ENCODE data around the gene ZNF827.

ZNF827 gene

GRCh38 chr4:145825255-145825654 lies 113.4 kb downstream of the ZNF827 start:
- H3K4me3 ChIP-seq (ENCODE audit: insufficient read length, low read depth): no peak overlapping the region
- no peaks in the 10 kb centered on the region for H3K27me3 ChIP-seq (ENCODE audit: insufficient read depth, insufficient read length)
- H3K9ac ChIP-seq (ENCODE audit: insufficient read length, low read depth): no peak overlapping the region
- no peak for DNase-seq (ENCODE audit: low read depth, low spot score)
- H3K36me3 ChIP-seq (ENCODE audit: insufficient read depth, insufficient read length, low read length): peaks cover 37% of the 10 kb centered on the region
- no peak for TF ChIP-seq ZNF274 (IDR thresholded peaks at IDR 0.05; ENCODE audit: low read depth, low read length)
- no peak for TF ChIP-seq YY1 (IDR thresholded peaks at IDR 0.05; ENCODE audit: insufficient read depth, insufficient read length)
- no peak for TF ChIP-seq SUZ12 (IDR thresholded peaks at IDR 0.05; ENCODE audit: extremely low read depth, insufficient read depth, insufficient read length)
- H3K4me1 ChIP-seq (ENCODE audit: insufficient read depth, insufficient read length): peaks cover 6% of the 10 kb centered on the region
- no peaks in the 10 kb centered on the region for H3K9me3 ChIP-seq (ENCODE audit: insufficient read depth, low read length)

GRCh38 chr4:145824463-145824862 lies 114.2 kb downstream of the ZNF827 start:
- Histone ChIP-seq H3K4me3 (ENCODE audit: insufficient read length, low read depth) (no peak overlapping the region), H3K36me3 (ENCODE audit: insufficient read depth, insufficient read length, low read length) (peaks cover 40% of the 10 kb centered on the region), H3K27me3 (ENCODE audit: insufficient read depth, insufficient read length) (no peaks in the 10 kb centered on the region), H3K9me3 (ENCODE audit: insufficient read depth, low read length) (no peaks in the 10 kb centered on the region), H3K4me1 (ENCODE audit: insufficient read depth, insufficient read length) (peaks cover 6% of the 10 kb centered on the region), H3K9ac (ENCODE audit: insufficient read length, low read depth) (no peak overlapping the region)
- DNase-seq (ENCODE audit: low read depth, low spot score): no peak
- TF ChIP-seq ZNF274 (IDR thresholded peaks at IDR 0.05; ENCODE audit: low read depth, low read length) (no peak), YY1 (IDR thresholded peaks at IDR 0.05; ENCODE audit: insufficient read depth, insufficient read length) (no peak), SUZ12 (IDR thresholded peaks at IDR 0.05; ENCODE audit: extremely low read depth, insufficient read depth, insufficient read length) (no peak)

- TF ChIP-seq SUZ12 (IDR thresholded peaks at IDR 0.05; ENCODE audit: extremely low read depth, insufficient read depth, insufficient read length) (no peak), ZNF274 (IDR thresholded peaks at IDR 0.05; ENCODE audit: low read depth, low read length) (no peak), YY1 (IDR thresholded peaks at IDR 0.05; ENCODE audit: insufficient read depth, insufficient read length) (no peak)
These were observed 114.9 kb downstream of the ZNF827 start for GRCh38 chr4:145823743-145824142.

GRCh38 chr4:145822581-145822980 lies 116.0 kb downstream of the ZNF827 start:
- H3K27me3 ChIP-seq (ENCODE audit: insufficient read depth, insufficient read length): no peaks in the 10 kb centered on the region
- H3K9ac ChIP-seq (ENCODE audit: insufficient read length, low read depth): no peak overlapping the region
- no peaks in the 10 kb centered on the region for H3K9me3 ChIP-seq (ENCODE audit: insufficient read depth, low read length)
- no peak for DNase-seq (ENCODE audit: low read depth, low spot score)
- H3K4me1 ChIP-seq (ENCODE audit: insufficient read depth, insufficient read length): peaks cover 6% of the 10 kb centered on the region
- H3K36me3 ChIP-seq (ENCODE audit: insufficient read depth, insufficient read length, low read length): peaks cover 35% of the 10 kb centered on the region
- no peak overlapping the region for H3K4me3 ChIP-seq (ENCODE audit: insufficient read length, low read depth)
- no peak for TF ChIP-seq YY1 (IDR thresholded peaks at IDR 0.05; ENCODE audit: insufficient read depth, insufficient read length)
- TF ChIP-seq ZNF274 (IDR thresholded peaks at IDR 0.05; ENCODE audit: low read depth, low read length): no peak
- TF ChIP-seq SUZ12 (IDR thresholded peaks at IDR 0.05; ENCODE audit: extremely low read depth, insufficient read depth, insufficient read length): no peak

More at GRCh38 chr4:145823743-145824142, 114.9 kb downstream of the ZNF827 start:
- no peaks in the 10 kb centered on the region for H3K27me3 ChIP-seq (ENCODE audit: insufficient read depth, insufficient read length)
- DNase-seq (ENCODE audit: low read depth, low spot score): no peak
- H3K9me3 ChIP-seq (ENCODE audit: insufficient read depth, low read length): no peaks in the 10 kb centered on the region
- peaks cover 39% of the 10 kb centered on the region for H3K36me3 ChIP-seq (ENCODE audit: insufficient read depth, insufficient read length, low read length)
- no peak overlapping the region for H3K9ac ChIP-seq (ENCODE audit: insufficient read length, low read depth)
- no peak overlapping the region for H3K4me3 ChIP-seq (ENCODE audit: insufficient read length, low read depth)
- H3K4me1 ChIP-seq (ENCODE audit: insufficient read depth, insufficient read length): peaks cover 6% of the 10 kb centered on the region

- Histone ChIP-seq H3K36me3 (ENCODE audit: insufficient read depth, insufficient read length, low read length) (peaks cover 36% of the 10 kb centered on the region), H3K27me3 (ENCODE audit: insufficient read depth, insufficient read length) (no peaks in the 10 kb centered on the region), H3K9me3 (ENCODE audit: insufficient read depth, low read length) (no peaks in the 10 kb centered on the region), H3K9ac (ENCODE audit: insufficient read length, low read depth) (no peak overlapping the region), H3K4me3 (ENCODE audit: insufficient read length, low read depth) (no peak overlapping the region), H3K4me1 (ENCODE audit: insufficient read depth, insufficient read length) (peaks cover 6% of the 10 kb centered on the region)
- TF ChIP-seq SUZ12 (IDR thresholded peaks at IDR 0.05; ENCODE audit: extremely low read depth, insufficient read depth, insufficient read length) (no peak), ZNF274 (IDR thresholded peaks at IDR 0.05; ENCODE audit: low read depth, low read length) (no peak), YY1 (IDR thresholded peaks at IDR 0.05; ENCODE audit: insufficient read depth, insufficient read length) (no peak)
- DNase-seq (ENCODE audit: low read depth, low spot score): no peak
These were observed 116.4 kb downstream of the ZNF827 start for GRCh38 chr4:145822181-145822580.

- Histone ChIP-seq H3K27me3 (ENCODE audit: insufficient read depth, insufficient read length) (no peaks in the 10 kb centered on the region), H3K9ac (ENCODE audit: insufficient read length, low read depth) (no peak overlapping the region), H3K36me3 (ENCODE audit: insufficient read depth, insufficient read length, low read length) (peaks cover 35% of the 10 kb centered on the region), H3K4me3 (ENCODE audit: insufficient read length, low read depth) (no peak overlapping the region), H3K9me3 (ENCODE audit: insufficient read depth, low read length) (no peaks in the 10 kb centered on the region), H3K4me1 (ENCODE audit: insufficient read depth, insufficient read length) (peaks cover 6% of the 10 kb centered on the region)
- DNase-seq (ENCODE audit: low read depth, low spot score): no peak
- TF ChIP-seq SUZ12 (IDR thresholded peaks at IDR 0.05; ENCODE audit: extremely low read depth, insufficient read depth, insufficient read length) (no peak), YY1 (IDR thresholded peaks at IDR 0.05; ENCODE audit: insufficient read depth, insufficient read length) (no peak), ZNF274 (IDR thresholded peaks at IDR 0.05; ENCODE audit: low read depth, low read length) (no peak)
These were observed 116.9 kb downstream of the ZNF827 start for GRCh38 chr4:145821766-145822165.

- Histone ChIP-seq H3K27me3 (ENCODE audit: insufficient read depth, insufficient read length) (no peaks in the 10 kb centered on the region), H3K36me3 (ENCODE audit: insufficient read depth, insufficient read length, low read length) (peaks cover 33% of the 10 kb centered on the region), H3K9me3 (ENCODE audit: insufficient read depth, low read length) (no peaks in the 10 kb centered on the region), H3K9ac (ENCODE audit: insufficient read length, low read depth) (no peak overlapping the region), H3K4me3 (ENCODE audit: insufficient read length, low read depth) (no peak overlapping the region), H3K4me1 (ENCODE audit: insufficient read depth, insufficient read length) (peaks cover 6% of the 10 kb centered on the region)
- TF ChIP-seq SUZ12 (IDR thresholded peaks at IDR 0.05; ENCODE audit: extremely low read depth, insufficient read depth, insufficient read length) (no peak), ZNF274 (IDR thresholded peaks at IDR 0.05; ENCODE audit: low read depth, low read length) (no peak), YY1 (IDR thresholded peaks at IDR 0.05; ENCODE audit: insufficient read depth, insufficient read length) (no peak)
- no peak for DNase-seq (ENCODE audit: low read depth, low spot score)
These were observed 118.2 kb downstream of the ZNF827 start for GRCh38 chr4:145820407-145820806.

All from NT2/D1 (cell line).